K562 (cell line): Measurements from ENCODE around the gene BICD1. TPM values are rescaled to one million over a fixed set of nuclear protein-coding genes. Genes with fewer than 3 reads are reported as not detected.

Experiments
- ARID1B ChIP-seq: fragments of 450-650 bp; IDR thresholded peaks from 2 replicates; pipeline ENCODE4 v1.6.1; 2016; ENCODE audit warnings: antibody characterized with exemption, mild to moderate bottlenecking, inconsistent platforms
- CBFA2T3 ChIP-seq: fragments of 450-650 bp; IDR thresholded peaks from 2 replicates; pipeline ENCODE4 v1.6.1; 2017
- CTBP1 ChIP-seq: fragments of 450-650 bp; IDR thresholded peaks from 2 replicates; pipeline ENCODE4 v1.6.1; 2016; ENCODE audit warnings: borderline replicate concordance
- EGR1 ChIP-seq: fragments of 450-650 bp; conservative IDR thresholded peaks from 2 replicates; pipeline ENCODE4 v1.6.1; 2017; ENCODE audit warnings: mild to moderate bottlenecking
- FOSL1 ChIP-seq: fragments of 200-800 bp; sonication (Bioruptor generic); conservative IDR thresholded peaks from 2 replicates; pipeline ENCODE4 v1.6.1; 2016; ENCODE audit warnings: missing genetic modification characterization, missing compliant biosample characterization
- HDAC1 ChIP-seq, 2 experiments: fragments of 450-650 bp; IDR thresholded peaks; 2 replicates each; pipeline ENCODE4 v1.6.1; 2016 to 2017; ENCODE audit warnings: inconsistent platforms in 1 of 2, mild to moderate bottlenecking in 1 of 2, moderate library complexity in 1 of 2
- KDM1A ChIP-seq, 2 experiments: fragments of 450-650 bp; IDR thresholded peaks; 2 replicates each; pipeline ENCODE4 v1.6.1; 2016; ENCODE audit warnings: mild to moderate bottlenecking in 2 of 2
- KLF16 ChIP-seq: IDR thresholded peaks from 2 replicates; pipeline ENCODE4 v1.6.1; 2016; ENCODE audit warnings: antibody characterized with exemption
- NR2C2 ChIP-seq, 2 experiments: fragments of 200-800 bp in 1 of 2; sonication (Bioruptor generic) in 1 of 2; sonication (generic) in 1 of 2; formaldehyde crosslinking in 1 of 2; IDR thresholded peaks; 2 replicates each; pipeline versions ENCODE4 v1.6.1 to v1.8.0; 2016 to 2022; ENCODE audit warnings: mild to moderate bottlenecking in 1 of 2, missing compliant biosample characterization in 1 of 2, missing genetic modification characterization in 1 of 2, missing genetic modification reagents in 1 of 2
- RBM17 ChIP-seq: fragments of 200-400 bp; formaldehyde crosslinking; IDR thresholded peaks from 2 replicates; pipeline ENCODE4 v1.6.1; 2017; ENCODE audit warnings: low read depth, mild to moderate bottlenecking, low read length, borderline replicate concordance
- SMARCE1 ChIP-seq: fragments of 450-650 bp; IDR thresholded peaks from 2 replicates; pipeline ENCODE4 v1.7.1; 2016; ENCODE audit warnings: mild to moderate bottlenecking
- SOX6 ChIP-seq: fragments of 450-650 bp; IDR thresholded peaks from 2 replicates; pipeline ENCODE4 v1.6.1; 2014; ENCODE audit warnings: mild to moderate bottlenecking
- ZNF282 ChIP-seq: sonication (generic); formaldehyde crosslinking; IDR thresholded peaks from 2 replicates; pipeline ENCODE4 v1.8.1; 2023; ENCODE audit warnings: missing genetic modification reagents
- ZZZ3 ChIP-seq: fragments of 450-650 bp; IDR thresholded peaks from 2 replicates; pipeline ENCODE4 v1.6.1; 2016; ENCODE audit warnings: antibody characterized with exemption, mild to moderate bottlenecking, moderate library complexity
- polyA plus RNA-seq, 8 experiments: library from polyadenylated mRNA; depleted of rRNA in 4 of 8; stranded (reverse) in 5 of 8; unstranded in 3 of 8; fragments of >200 nt; fragmentation: Nextera tagmentation in 2 of 8; fragmentation: Illumina TruSeq in 1 of 8; extraction: Ambion mirVana in 2 of 8; extraction: Trizol in 1 of 8; gene quantifications; 2 replicates each; pipeline versions ENCODE4 v1.2.1 to v1.2.3, GENCODE V29; 2011 to 2014; ENCODE audit warnings: inconsistent platforms in 1 of 8, missing spikeins in 1 of 8
- total RNA-seq, 7 experiments: library from RNA; depleted of rRNA in 6 of 7; stranded (reverse); fragments of >200 nt in 6 of 7; fragmentation: Illumina TruSeq in 2 of 7; extraction: Trizol in 2 of 7; gene quantifications; 2 replicates each; pipeline versions ENCODE4 v1.2.1 to v1.2.3, GENCODE V29; 2011 to 2021; ENCODE audit warnings: low replicate concordance in 1 of 7
- TF ChIP-seq, protein P1 (sequence below): fragments of 450-650 bp; IDR thresholded peaks from 2 replicates; pipeline ENCODE4 v1.6.1; 2018; ENCODE audit not compliant: partially characterized antibody
- TF ChIP-seq, protein P2 (sequence below): fragments of 200-800 bp; sonication (Bioruptor generic); IDR thresholded peaks from 2 replicates; pipeline ENCODE4 v1.6.1; 2017; ENCODE audit warnings: missing genetic modification characterization, missing compliant biosample characterization
- TF ChIP-seq, protein P3 (sequence below), 2 experiments: fragments of 450-650 bp in 1 of 2; sonication (generic) in 1 of 2; formaldehyde crosslinking in 1 of 2; IDR thresholded peaks in 1 of 2; conservative IDR thresholded peaks in 1 of 2; 2 replicates each; pipeline versions ENCODE4 v1.6.1 to v1.8.1; 2016 to 2023; ENCODE audit warnings: mild to moderate bottlenecking in 2 of 2, moderate library complexity in 2 of 2, inconsistent platforms in 1 of 2, missing genetic modification reagents in 1 of 2
- TF ChIP-seq, protein P4 (sequence below): fragments of 450-650 bp; IDR thresholded peaks from 2 replicates; pipeline ENCODE4 v1.6.1; 2016
- TF ChIP-seq, protein P5 (sequence below): sonication (generic); IDR thresholded peaks from 2 replicates; pipeline ENCODE4 v1.6.1; 2016

Gene BICD1
- total and polyA plus RNA-seq, 9 of the 15 experiments (the other 6 are each of a cell fraction or from before 2014, with no cell fraction given): 3.5 to 21.1 (median 12.5) TPM

DNA sequence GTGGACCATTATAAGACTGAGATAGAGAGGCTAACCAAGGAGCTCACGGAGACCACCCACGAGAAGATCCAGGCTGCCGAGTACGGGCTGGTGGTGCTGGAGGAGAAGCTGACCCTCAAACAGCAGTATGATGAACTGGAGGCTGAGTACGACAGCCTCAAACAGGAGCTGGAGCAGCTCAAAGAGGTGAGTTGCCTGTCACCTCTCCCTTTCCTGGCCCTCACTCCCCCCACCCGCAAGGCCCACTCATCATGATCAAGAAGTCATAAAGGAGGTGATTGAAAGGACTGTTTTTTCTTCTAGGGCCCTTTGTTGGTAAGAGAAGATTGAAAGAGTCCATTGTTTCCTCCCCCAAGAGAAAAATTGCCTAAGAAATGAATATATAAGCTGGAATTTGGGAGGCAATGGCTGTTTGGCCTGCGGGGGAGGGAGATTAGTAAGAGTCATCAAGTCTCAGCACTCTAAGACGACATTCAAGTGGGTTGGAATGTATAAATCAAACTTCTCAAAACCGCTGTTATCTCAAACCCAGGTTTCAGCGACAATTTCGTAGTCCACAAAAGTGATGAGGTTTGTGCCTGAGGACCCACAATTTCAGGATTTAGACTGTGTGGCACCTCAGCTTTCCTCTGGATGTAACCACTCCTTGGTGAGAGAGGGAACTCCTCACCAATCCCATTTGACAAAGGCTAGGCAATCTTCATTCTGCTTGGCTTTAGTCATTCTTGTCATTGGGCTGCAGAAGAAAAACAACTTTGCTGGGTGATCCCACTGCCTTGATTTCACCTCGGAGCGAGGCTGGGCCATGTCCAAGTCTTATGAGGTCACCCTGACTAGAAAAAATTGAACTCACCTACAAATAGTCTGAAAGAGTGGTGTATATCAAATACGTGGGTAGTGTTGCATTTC lies 966 bp downstream of the BICD1 start (continued):
- TF ChIP-seq, protein P1, sequence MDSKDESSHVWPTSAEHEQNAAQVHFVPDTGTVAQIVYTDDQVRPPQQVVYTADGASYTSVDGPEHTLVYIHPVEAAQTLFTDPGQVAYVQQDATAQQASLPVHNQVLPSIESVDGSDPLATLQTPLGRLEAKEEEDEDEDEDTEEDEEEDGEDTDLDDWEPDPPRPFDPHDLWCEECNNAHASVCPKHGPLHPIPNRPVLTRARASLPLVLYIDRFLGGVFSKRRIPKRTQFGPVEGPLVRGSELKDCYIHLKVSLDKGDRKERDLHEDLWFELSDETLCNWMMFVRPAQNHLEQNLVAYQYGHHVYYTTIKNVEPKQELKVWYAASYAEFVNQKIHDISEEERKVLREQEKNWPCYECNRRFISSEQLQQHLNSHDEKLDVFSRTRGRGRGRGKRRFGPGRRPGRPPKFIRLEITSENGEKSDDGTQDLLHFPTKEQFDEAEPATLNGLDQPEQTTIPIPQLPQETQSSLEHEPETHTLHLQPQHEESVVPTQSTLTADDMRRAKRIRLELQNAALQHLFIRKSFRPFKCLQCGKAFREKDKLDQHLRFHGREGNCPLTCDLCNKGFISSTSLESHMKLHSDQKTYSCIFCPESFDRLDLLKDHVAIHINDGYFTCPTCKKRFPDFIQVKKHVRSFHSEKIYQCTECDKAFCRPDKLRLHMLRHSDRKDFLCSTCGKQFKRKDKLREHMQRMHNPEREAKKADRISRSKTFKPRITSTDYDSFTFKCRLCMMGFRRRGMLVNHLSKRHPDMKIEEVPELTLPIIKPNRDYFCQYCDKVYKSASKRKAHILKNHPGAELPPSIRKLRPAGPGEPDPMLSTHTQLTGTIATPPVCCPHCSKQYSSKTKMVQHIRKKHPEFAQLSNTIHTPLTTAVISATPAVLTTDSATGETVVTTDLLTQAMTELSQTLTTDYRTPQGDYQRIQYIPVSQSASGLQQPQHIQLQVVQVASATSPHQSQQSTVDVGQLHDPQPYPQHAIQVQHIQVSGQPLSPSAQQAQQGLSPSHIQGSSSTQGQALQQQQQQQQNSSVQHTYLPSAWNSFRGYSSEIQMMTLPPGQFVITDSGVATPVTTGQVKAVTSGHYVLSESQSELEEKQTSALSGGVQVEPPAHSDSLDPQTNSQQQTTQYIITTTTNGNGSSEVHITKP: peak; percentile 88
- no peak for TF ChIP-seq ZNF282 (CRISPR knock-in tag)
- TF ChIP-seq, protein P2, sequence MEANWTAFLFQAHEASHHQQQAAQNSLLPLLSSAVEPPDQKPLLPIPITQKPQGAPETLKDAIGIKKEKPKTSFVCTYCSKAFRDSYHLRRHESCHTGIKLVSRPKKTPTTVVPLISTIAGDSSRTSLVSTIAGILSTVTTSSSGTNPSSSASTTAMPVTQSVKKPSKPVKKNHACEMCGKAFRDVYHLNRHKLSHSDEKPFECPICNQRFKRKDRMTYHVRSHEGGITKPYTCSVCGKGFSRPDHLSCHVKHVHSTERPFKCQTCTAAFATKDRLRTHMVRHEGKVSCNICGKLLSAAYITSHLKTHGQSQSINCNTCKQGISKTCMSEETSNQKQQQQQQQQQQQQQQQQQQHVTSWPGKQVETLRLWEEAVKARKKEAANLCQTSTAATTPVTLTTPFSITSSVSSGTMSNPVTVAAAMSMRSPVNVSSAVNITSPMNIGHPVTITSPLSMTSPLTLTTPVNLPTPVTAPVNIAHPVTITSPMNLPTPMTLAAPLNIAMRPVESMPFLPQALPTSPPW (CRISPR knock-in tag): peak; percentile 47
- peak; percentile 33; the same call in 1 of the 2 replicates for TF ChIP-seq CTBP1
- no peak for TF ChIP-seq ZZZ3
- TF ChIP-seq KDM1A (IDR thresholded peaks at IDR 0.05): peak; percentile 98
- TF ChIP-seq, protein P3, sequence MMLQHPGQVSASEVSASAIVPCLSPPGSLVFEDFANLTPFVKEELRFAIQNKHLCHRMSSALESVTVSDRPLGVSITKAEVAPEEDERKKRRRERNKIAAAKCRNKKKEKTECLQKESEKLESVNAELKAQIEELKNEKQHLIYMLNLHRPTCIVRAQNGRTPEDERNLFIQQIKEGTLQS (IDR thresholded peaks at IDR 0.05): peak; percentile 42
- TF ChIP-seq, protein P3 (CRISPR knock-in tag; conservative IDR thresholded peaks at IDR 0.05): no peak
- TF ChIP-seq, protein P4, sequence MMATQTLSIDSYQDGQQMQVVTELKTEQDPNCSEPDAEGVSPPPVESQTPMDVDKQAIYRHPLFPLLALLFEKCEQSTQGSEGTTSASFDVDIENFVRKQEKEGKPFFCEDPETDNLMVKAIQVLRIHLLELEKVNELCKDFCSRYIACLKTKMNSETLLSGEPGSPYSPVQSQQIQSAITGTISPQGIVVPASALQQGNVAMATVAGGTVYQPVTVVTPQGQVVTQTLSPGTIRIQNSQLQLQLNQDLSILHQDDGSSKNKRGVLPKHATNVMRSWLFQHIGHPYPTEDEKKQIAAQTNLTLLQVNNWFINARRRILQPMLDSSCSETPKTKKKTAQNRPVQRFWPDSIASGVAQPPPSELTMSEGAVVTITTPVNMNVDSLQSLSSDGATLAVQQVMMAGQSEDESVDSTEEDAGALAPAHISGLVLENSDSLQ: peak; percentile 30
- TF ChIP-seq FOSL1 (tag): peak; percentile 38; the same call in 1 of the 2 replicates
- peak in 1 of 2 experiments; percentile 80; a peak in 1 of 4 replicates for TF ChIP-seq HDAC1 (IDR thresholded peaks at IDR 0.05)
- no peak for TF ChIP-seq RBM17
- TF ChIP-seq CBFA2T3: peak; percentile 47
- TF ChIP-seq EGR1: peak; percentile 89
- 0 out of 2 replicates have a peak, but pooled peaks have one; percentile 12 for TF ChIP-seq SMARCE1
- TF ChIP-seq KLF16: 0 out of 2 replicates have a peak, but pooled peaks have one; percentile 10
- TF ChIP-seq NR2C2 (CRISPR knock-in tag; IDR thresholded peaks at IDR 0.05): no peak
- 0 out of 2 replicates have a peak, but pooled peaks have one; percentile 13 for TF ChIP-seq NR2C2 (tag; IDR thresholded peaks at IDR 0.05)
- TF ChIP-seq ARID1B: 0 out of 2 replicates have a peak, but pooled peaks have one; percentile 8
- TF ChIP-seq, protein P5, sequence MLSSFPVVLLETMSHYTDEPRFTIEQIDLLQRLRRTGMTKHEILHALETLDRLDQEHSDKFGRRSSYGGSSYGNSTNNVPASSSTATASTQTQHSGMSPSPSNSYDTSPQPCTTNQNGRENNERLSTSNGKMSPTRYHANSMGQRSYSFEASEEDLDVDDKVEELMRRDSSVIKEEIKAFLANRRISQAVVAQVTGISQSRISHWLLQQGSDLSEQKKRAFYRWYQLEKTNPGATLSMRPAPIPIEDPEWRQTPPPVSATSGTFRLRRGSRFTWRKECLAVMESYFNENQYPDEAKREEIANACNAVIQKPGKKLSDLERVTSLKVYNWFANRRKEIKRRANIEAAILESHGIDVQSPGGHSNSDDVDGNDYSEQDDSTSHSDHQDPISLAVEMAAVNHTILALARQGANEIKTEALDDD: peak; percentile 58
- 0 out of 2 replicates have a peak, but pooled peaks have one; percentile 20 for TF ChIP-seq SOX6
